Measurements from ENCODE around the gene FKBP14. TPM values are rescaled to one million over a fixed set of nuclear protein-coding genes. Genes with fewer than 3 reads are reported as not detected.
A peak's percentile ranks its signal among the peaks of the same experiment; 100 is the strongest.

The FKBP14 gene
- total RNA-seq, 1 experiment from 2014 or later = 30.5 TPM

DNA sequence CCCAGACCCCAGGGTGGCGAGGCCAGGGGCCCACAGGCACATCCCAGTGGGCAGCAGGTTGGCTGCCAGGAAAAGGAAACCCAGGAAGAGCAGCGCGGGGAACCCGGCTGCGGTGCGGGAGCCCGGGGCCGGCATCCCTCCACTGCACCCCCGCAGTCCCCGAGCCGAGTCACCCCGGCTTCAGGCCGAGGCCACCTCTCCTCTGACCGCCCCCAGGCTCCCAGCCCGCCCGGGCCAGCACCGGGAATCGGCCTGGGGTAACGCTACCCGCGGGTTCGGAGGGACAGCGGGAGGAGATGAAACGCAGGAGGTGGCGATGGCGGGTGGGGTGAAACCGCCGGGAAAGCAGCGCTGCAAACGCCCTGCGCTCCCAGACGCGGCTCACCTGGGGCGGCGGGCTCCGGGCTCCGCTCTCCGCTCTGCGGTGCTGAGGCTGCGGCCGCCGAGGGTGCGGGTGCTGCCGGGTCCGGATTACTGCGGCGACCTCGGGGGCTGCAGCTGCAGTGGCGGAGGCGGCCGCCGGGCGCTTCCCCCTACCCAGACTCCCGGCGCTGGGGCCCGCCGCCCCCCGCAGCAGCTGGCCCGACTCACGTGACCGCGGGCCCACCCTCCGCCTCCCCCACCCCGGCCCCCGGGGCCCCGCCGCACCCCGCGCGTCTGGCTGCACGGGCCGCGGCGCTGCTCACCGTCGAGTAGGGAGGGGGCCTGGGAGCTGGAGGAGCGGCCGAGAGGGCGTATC, 37.1 kb downstream of the FKBP14 start, which contains the start of gene SCRN1:
Gene SCRN1, minus strand, starts transcription at position 545 of the 739 bp plus-strand sequence. CDS start 20,734 bp downstream, outside the sequence.
- CTCF ChIA-PET = interaction anchor here (0.6 kb wide), 1 partner anchor 637 kb away, joined by 3 read pairs; no protein-coding TSS in a partner anchor
- peak; percentile 72 for DNase-seq
- Mint-ChIP-seq H3K9me3 (ENCODE audit: low read depth, unreplicated experiment) (no peaks in the 10 kb centered on the region), H3K36me3 (ENCODE audit: insufficient read depth, unreplicated experiment) (peaks cover 42% of the 10 kb centered on the region), H3K27ac (ENCODE audit: unreplicated experiment) (peak within 1 kb of the TSS; percentile 98), H3K27me3 (ENCODE audit: unreplicated experiment) (no peaks in the 10 kb centered on the region), H3K4me3 (ENCODE audit: low read depth, unreplicated experiment) (peak within 1 kb of the TSS; percentile 75), H3K4me1 (ENCODE audit: low read depth, unreplicated experiment) (peaks cover 50% of the 10 kb centered on the region)
- TF ChIP-seq, protein P1, sequence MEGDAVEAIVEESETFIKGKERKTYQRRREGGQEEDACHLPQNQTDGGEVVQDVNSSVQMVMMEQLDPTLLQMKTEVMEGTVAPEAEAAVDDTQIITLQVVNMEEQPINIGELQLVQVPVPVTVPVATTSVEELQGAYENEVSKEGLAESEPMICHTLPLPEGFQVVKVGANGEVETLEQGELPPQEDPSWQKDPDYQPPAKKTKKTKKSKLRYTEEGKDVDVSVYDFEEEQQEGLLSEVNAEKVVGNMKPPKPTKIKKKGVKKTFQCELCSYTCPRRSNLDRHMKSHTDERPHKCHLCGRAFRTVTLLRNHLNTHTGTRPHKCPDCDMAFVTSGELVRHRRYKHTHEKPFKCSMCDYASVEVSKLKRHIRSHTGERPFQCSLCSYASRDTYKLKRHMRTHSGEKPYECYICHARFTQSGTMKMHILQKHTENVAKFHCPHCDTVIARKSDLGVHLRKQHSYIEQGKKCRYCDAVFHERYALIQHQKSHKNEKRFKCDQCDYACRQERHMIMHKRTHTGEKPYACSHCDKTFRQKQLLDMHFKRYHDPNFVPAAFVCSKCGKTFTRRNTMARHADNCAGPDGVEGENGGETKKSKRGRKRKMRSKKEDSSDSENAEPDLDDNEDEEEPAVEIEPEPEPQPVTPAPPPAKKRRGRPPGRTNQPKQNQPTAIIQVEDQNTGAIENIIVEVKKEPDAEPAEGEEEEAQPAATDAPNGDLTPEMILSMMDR (IDR thresholded peaks at IDR 0.05; ENCODE audit: unreplicated experiment) = no peak
- no TSS peak for BruUV-seq (replicated peaks)
- intact Hi-C loops (cut with micrococcal nuclease; ENCODE audit: unreplicated experiment) = no loop called here

DNA sequence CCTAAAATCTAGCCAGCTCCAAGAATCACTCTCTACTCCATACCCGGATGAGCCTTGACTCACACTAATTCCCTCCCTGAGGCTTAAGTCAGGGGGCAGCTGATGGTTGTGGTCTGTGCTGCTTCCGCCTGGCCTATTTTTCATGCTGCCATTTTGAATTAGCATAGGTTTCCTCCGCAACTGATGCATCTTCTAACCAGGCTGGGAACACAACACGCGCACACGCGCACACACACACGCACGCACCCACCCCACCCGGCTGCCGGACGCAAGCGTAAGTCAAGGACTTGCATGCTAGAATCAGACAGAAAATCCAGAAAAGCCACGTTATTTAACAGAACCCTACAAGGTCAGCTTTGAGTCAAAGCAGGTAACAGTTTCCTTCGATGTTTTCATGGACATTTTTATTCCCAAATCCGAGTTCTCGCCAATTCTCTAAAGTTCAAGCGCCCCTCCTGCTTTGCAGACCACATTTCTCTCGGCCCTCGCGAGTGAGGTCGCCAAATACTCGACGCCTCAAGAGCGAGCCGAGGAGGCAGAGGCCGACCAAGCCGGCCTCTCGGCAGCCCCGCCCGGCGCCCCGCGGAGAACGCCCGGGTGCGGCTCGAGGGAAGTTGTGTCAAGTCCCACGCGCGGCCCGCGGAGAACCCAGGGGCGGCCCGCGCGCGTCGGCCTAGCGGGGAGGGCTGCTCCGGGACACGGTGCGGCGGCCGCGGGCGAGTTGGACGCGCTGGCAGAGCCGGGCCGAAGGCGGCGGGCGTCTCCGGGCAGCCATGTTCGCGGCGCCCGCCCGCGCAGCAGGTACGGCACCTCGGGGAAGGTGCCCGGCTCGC, 37.9 kb downstream of the FKBP14 start:
- H3K27me3 Mint-ChIP-seq (ENCODE audit: unreplicated experiment) = no peaks in the 10 kb centered on the region
- DNase-seq = peak; percentile 66
- H3K9me3 Mint-ChIP-seq (ENCODE audit: low read depth, unreplicated experiment) = no peaks in the 10 kb centered on the region
- peaks cover 42% of the 10 kb centered on the region for H3K36me3 Mint-ChIP-seq (ENCODE audit: insufficient read depth, unreplicated experiment)
- intact Hi-C loops (cut with micrococcal nuclease; ENCODE audit: unreplicated experiment) = no loop called here
- TF ChIP-seq, protein P1 (IDR thresholded peaks at IDR 0.05; ENCODE audit: unreplicated experiment) = no peak
- peaks cover 50% of the 10 kb centered on the region for H3K4me1 Mint-ChIP-seq (ENCODE audit: low read depth, unreplicated experiment)
- CTCF ChIA-PET = interaction anchor here (0.6 to 2.0 kb wide), 2 partner anchors 73 to 636 kb away, joined by 3 to 9 read pairs; no protein-coding TSS in a partner anchor
- peak overlapping the region; percentile 98 for H3K27ac Mint-ChIP-seq (ENCODE audit: unreplicated experiment)
- TSS peak; percentile 73 for BruUV-seq (replicated peaks)
- peak overlapping the region; percentile 75 for H3K4me3 Mint-ChIP-seq (ENCODE audit: low read depth, unreplicated experiment)

DNA sequence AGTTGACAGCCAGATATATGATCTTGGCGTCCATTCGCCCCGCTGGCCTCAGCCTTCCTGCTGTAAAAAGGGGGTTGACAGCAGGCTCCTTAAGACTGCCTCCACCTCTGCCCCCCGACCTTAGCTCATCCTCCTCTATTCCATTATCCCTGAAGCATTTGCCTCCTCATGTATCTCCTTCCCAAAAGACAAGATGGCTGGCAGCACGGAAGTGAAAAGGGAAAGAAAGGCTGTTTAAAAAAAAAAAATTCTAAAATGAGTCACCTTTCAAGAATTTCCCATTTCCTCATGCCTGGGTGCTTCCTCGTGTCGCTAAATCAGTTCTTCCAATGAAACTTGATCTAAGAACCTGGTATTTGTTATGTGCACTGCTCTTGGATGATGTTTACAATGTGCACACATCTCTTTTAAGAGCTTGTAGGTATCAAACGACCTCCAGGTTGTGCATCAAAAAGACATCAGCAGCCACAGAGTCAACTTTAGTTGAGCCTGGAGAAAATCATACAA, 38.6 kb downstream of the FKBP14 start:
- Mint-ChIP-seq H3K36me3 (ENCODE audit: insufficient read depth, unreplicated experiment) (peaks cover 42% of the 10 kb centered on the region), H3K27ac (ENCODE audit: unreplicated experiment) (peak overlapping the region; percentile 98), H3K4me1 (ENCODE audit: low read depth, unreplicated experiment) (peaks cover 50% of the 10 kb centered on the region), H3K4me3 (ENCODE audit: low read depth, unreplicated experiment) (peak overlapping the region; percentile 75), H3K9me3 (ENCODE audit: low read depth, unreplicated experiment) (no peaks in the 10 kb centered on the region), H3K27me3 (ENCODE audit: unreplicated experiment) (no peaks in the 10 kb centered on the region)
- intact Hi-C loops (cut with micrococcal nuclease; ENCODE audit: unreplicated experiment) = no loop called here
- TF ChIP-seq, protein P1 (IDR thresholded peaks at IDR 0.05; ENCODE audit: unreplicated experiment) = no peak
- no TSS peak for BruUV-seq (replicated peaks)
- DNase-seq = peak; percentile 58
- CTCF ChIA-PET = interaction anchor here (2.0 kb wide), 1 partner anchor 74 kb away, joined by 9 read pairs; no protein-coding TSS in a partner anchor

DNA sequence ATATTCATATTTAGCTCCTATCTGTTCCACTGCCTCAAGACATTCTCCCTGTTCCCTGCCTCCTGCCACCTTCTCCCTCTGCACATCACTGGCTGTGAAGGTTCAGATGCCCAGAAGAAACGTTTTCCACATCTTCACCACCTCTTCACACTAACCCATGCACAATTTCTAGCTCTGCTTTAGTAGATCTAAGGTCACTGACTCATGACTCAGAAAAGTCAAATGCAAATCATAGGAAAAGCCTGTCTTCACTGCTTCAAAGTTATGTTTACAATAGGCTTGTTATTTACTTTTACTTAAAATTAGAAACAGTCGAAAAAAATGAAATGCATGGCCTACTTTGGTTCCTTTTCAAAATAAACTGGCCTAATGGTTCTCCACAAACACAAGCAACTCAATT, 39.4 kb downstream of the FKBP14 start:
- H3K4me3 Mint-ChIP-seq (ENCODE audit: low read depth, unreplicated experiment) = peak overlapping the region; percentile 40
- H3K36me3 Mint-ChIP-seq (ENCODE audit: insufficient read depth, unreplicated experiment) = peaks cover 42% of the 10 kb centered on the region
- H3K27ac Mint-ChIP-seq (ENCODE audit: unreplicated experiment) = peak overlapping the region; percentile 98
- DNase-seq = no peak
- intact Hi-C loops (cut with micrococcal nuclease; ENCODE audit: unreplicated experiment) = no loop called here
- CTCF ChIA-PET = interaction anchor here (0.6 to 2.0 kb wide), 3 partner anchors 18 to 172 kb away, joined by 3 to 9 read pairs (median 5); no protein-coding TSS in a partner anchor
- BruUV-seq (replicated peaks) = TSS peak; percentile 57
- TF ChIP-seq, protein P1 (IDR thresholded peaks at IDR 0.05; ENCODE audit: unreplicated experiment) = no peak
- no peaks in the 10 kb centered on the region for H3K9me3 Mint-ChIP-seq (ENCODE audit: low read depth, unreplicated experiment)
- H3K27me3 Mint-ChIP-seq (ENCODE audit: unreplicated experiment) = no peaks in the 10 kb centered on the region
- peaks cover 50% of the 10 kb centered on the region for H3K4me1 Mint-ChIP-seq (ENCODE audit: low read depth, unreplicated experiment)
